ENCODE measurements around the gene NR3C2.

The NR3C2 gene

DNA sequence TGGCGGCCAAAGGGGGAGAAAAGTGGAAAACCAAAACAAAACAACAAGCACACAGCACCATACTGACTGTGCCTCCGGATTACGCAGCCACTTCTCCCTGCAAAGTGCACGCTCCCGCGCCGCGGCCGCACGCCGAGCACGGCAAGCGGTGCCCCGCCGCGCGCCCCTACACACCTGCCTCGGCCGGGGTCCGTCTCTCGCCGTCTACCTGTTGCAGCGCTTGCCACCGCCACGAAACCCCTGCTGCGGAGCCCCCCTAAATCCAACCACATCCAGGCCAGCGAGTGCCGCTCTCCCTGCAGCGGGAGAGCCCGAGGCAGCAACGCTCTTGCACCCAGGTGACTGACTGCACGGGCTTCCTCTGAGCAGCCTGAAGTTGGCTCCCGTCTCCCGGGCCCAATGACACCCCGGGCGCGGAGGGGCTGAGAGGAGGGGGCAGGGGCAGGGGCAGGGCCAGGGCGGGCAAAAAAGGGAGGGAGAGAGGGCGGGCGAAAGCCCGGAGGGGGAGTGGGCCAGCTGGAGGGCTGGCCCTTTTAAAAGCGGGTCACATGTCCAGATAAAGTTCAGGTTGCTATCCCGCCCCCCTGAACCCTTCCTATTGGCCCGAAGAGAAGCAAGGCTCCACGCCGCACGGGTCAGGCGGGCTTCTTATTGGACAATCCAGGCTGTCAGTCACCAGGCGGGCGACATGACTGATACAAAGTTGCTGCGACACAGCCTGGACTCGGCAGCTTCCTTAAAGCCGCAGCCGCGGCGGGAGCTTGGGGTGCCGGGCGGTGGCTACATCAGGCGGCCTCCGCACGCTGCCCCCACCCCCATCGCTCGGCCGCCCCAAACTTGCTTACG is at the start of gene NR3C2:
NR3C2 (minus strand) TSS at position 429 of the 846 bp plus-strand sequence.
- DNase-seq: peak; percentile 88 to 99 (median 97)

GRCh38 chr4:148487181-148487580 is 45.0 kb upstream of the NR3C2 start:
- no peak for DNase-seq

DNA sequence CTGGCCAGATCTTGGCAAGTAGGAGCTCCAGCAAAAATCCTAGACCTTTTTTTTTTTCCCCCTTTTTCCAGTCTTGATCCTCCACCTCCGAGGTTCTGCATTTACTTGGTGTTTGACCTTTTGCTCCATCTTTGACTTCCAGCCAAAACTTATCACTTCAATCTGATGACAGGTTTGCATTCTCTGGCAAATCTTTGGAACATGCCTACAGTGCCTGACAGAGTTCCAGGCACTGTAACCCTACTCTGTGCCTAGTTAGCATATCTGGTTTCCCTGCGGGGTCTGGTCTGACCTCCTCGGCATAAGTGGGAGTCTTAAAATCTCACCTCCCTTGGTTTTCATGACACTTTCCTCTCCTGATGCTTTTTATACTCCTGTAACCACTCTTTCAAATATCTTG is 39.4 kb upstream of the NR3C2 start:
- DNase-seq: no peak

GRCh38 chr4:148477276-148477675 is 35.1 kb upstream of the NR3C2 start:
- DNase-seq: no peak

DNA sequence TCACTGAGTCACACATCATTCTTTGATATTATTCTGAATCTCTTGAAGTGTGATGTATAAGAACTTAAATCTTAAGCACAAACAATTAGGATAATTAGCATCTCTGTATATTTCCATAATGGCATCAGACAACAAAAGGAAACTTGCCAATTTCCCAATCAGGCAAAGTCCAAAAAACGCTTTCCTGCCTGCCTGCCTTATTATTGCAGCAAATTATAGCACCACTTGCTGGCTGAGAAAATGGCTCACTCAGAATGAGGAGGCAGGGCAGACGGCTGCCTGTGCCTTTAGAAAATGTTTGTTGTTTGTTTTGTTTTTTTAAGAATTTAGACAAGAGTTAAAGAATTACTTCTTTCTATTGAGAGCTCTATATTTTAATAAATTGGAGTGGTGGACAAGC is 27.7 kb upstream of the NR3C2 start:
- no peak for DNase-seq

- DNase-seq: no peak
Measured at GRCh38 chr4:148454835-148455234, 12.6 kb upstream of the NR3C2 start.

DNA sequence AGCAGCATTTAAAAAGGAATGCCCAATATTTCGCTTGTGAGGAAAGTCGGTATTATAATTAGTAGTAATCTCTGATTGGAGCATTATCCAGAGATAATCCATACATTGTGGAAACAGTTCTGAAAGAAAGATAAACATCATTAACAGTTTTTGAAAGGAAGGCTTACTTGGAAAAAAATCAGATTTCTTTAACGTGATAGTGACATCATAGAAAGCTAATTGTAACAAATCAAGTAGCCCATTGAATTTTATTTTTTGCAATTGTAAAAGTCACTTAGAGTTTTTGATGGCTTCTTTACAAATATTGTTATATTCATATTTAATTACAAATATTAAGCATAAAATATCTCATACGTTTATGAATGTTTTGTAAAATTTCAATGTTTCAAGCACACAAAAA is 11.6 kb upstream of the NR3C2 start:
- no peak for DNase-seq

GRCh38 chr4:148452970-148453369 is 10.8 kb upstream of the NR3C2 start:
- no peak for DNase-seq

- no peak for DNase-seq
Measured at GRCh38 chr4:148449921-148450320, 7.7 kb upstream of the NR3C2 start.

- no peak for DNase-seq
Measured at GRCh38 chr4:148448141-148448540, 5.9 kb upstream of the NR3C2 start.

GRCh38 chr4:148447681-148448080 is 5.5 kb upstream of the NR3C2 start:
- peak in 1 of 14 donors; percentile 14 for DNase-seq

- peak in 2 of 14 donors; percentile 30 to 68 for DNase-seq
Measured at GRCh38 chr4:148445860-148446330, 3.7 kb upstream of the NR3C2 start.

DNA sequence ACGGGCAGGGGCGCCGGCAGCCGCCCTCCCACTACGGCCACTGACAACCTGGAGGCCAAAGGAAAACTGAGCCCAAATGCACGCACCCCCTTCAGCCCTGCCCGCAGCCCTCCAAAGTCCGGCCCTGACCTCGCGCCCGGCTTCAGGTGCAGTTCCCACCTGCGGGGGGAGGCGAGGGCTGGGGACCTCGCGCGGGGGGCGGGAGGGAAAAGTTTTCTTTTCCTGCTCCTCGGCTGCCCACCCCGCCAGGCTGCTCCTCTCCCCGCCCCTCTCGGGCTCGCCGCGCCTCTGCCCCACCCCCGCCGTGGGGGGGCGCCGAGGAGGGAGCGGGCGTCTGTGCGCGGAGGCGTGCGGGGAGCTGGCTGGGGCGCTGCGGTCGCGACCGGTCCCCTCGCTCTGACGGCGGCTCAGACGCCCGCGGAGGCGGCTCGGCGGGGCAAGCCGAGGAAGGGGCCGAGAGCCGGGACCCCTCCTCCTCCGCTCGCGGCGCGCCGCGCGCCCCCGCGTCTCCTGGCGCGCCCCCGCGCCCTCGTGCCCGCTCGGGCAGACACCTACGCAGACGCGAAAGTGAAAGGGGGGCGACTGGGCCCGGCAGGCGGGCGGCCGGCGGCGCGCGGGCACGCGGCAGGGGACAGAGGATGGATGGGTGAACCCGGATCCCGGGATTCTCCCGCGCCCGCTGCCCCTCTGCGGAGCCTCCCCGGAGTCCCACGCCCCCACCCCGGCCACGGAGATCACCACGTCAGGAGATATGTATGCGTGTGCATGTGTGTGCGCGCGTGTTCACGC is 3.1 kb upstream of the NR3C2 start:
- peak in 11 of 14 donors; percentile 29 to 82 (median 72) for DNase-seq

DNA sequence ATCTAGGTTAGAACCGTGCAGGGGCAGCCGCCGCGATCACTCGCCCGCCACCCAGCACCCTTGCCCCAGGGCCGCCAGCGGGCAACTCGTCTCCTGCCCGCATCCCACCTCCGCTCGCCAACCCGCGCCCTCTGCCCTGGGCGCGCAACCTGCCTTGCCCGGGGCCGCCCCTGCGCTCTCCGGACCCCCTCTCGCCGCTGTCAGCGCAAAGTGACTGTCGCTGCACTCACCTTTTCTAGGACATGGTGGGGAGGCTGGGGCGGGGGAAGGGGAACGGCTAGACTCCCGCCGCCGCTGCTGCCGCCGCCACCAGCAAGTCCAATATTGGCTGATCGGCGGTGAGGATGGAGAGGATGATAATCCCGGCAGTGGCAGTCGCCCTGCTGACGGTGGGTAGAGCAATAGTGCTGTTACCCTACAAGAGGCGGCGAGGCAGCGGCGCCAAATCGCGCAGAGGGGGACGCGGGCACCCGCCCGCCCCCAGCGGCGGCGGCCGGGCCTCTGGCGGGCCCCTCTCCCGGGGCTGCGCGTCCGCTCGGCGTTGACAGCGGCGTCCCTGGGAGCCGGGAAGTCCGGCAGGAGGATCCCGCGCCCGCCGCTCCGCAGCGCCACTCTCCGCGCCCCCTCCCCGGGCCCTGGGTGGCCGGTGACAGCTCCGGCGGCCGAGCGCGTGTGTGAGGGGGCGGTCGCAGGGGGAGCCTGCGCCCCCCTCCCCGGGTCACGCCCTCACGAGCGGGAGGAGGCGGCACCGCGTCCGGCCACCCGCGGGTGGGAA is 2.3 kb upstream of the NR3C2 start:
- DNase-seq: peak in 10 of 14 donors; percentile 25 to 72 (median 53)

DNA sequence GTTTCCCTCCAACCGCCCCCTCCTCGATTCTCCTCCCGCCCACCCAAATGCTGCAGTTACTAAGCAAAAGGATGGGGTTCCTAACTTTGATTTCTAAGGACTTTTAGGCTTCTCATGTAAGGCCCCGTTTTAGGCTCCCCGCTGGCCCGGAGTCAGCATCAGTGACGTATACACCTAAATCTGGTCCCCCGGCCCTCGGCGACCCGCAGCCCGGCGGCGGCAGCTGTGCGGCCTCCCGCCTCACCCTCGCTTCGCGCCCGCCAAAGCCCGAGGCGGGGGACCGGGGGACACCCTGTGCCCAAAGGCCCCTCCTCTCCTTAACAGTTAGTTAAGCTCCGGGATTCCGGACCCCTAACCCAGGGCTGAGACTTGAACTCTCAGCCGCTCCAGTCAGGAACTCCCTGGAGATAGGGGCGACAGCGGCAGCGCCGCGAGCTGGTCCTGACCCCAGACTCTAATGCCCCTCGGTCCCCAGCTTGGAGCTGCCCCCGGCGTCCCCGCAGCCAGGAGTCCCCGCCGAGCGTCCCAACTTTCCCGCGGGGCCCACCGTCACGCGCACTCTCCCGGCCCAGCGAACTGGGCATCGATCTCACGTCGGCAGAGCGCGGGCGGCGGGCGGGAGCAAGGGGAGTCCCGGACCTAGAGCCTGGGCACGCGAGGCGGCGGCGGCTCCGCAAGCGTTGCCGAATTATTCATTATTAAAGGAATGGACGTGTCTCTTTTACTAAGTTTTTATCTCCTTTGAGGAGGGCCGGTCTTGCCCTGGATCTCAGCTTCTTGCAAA is 1.5 kb upstream of the NR3C2 start:
- peak in 7 of 14 donors; percentile 30 to 54 (median 41) for DNase-seq

DNA sequence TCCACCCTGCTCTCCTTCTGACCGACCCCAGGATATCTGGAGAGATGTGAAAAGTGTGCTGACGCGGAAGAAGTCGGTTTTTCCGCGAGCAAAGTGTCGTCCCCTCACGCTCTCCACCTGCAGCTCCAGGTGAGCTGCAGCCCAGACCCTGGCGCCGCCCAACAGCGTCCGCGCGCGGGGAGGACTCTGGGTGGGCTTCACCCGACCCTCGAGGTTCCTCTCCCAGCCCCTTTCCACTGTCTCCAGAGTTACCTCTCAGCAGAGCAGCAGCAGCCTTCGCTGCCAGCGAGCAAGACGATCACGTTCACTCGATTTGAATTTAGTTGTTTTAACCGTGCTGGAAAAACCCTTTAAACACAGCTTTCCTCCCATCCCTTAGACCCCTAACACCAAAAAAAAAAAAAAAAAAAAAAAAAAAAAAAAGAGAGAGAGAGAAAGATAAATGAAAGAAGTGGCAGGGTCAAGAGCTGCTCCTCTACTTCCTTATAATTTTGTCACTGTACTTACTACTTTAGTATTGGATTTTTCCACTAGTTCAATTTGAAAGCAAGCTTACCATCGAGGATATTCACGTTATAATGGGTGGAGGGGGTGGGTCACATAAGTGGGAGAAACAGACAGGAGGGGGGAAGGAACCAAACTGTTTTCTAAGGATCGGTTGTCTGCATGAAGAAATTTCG is 758 bp upstream of the NR3C2 start:
- DNase-seq: no peak

- peak in 3 of 14 donors; percentile 46 to 54 (median 49) for DNase-seq
Measured at GRCh38 chr4:148441624-148441985, 609 bp downstream of the NR3C2 start.

- no peak for DNase-seq
Measured at GRCh38 chr4:148438047-148438446, 4.2 kb downstream of the NR3C2 start.

DNA sequence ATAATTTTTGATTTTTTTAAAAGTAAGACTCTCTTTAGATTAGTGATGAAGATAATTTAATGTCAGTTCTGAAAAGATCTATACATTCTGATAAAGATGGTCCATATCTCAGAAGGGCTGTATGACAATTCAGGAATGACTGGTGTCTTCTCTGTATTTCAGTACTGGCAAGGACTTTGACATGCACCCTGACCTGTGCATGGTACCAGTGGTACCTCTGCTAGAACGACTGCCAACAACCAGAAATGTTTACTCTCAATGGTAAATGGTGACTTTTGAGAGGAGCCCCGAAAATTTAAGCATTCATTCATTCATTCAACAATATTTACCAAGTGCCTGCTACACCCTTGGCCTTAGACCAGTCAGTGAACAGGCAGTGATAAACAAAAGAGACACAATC is 4.8 kb downstream of the NR3C2 start:
- DNase-seq: no peak

DNA sequence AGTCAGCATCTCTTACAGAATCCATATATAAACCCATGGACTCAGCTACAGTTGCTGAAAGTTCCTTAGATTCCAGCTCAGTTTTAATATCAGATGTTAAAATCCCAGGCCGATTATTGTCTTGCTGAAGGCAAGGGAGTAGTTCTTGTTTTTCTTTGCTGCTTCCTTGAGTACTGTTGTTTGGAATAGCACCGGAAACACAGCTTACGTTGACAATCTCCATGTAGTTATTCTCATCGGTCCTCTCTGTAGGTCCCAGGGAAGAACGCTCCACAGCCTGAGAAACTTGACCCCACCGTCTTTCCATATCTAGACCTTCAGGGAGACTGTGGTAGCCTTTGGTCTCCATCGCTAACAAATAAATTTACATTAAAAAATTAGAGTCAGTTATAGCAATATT is 5.7 kb downstream of the NR3C2 start:
- no peak for DNase-seq
